ENCODE measurements around the gene GP2. TPM values are rescaled to one million over a fixed set of nuclear protein-coding genes. Genes with fewer than 3 reads are reported as not detected.

The GP2 gene
- total and polyA plus RNA-seq, 2 donors (not counting 1 experiment from before 2014, with no cell fraction given): not detected

DNA sequence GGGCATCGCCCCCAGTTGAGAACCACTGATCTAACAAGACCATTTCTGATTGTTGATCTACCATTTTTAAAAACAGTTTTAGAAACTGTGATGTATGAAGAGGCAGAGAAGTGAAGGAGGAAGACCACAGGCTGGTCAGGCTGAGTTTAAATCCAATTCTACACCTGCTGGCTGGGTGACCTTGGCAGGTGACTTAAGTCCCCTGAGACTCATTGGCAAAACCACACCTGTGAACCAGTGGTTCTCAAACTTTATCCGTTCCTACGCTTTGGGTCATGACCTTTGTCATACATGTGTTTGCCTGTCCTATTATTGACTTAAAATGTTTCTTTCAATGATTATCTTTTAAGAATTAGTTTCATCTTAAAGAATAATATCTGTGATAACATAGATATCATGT, 2.3 kb downstream of the GP2 start:
- no peak overlapping the region for H3K4me2 ChIP-seq (ENCODE audit: extremely low read depth, insufficient read depth, low read length)

GRCh38 chr16:20323591-20324117, 3.7 kb downstream of the GP2 start:
- TF ChIP-seq CTCF (conservative IDR thresholded peaks at IDR 0.05 in 1 of 2, IDR thresholded peaks at IDR 0.05 in 1 of 2; ENCODE audit: low read depth in 1 of 2, low read length in 2 of 2): no peak
- no peak for TF ChIP-seq EZH2 (IDR thresholded peaks at IDR 0.05; ENCODE audit: low read length, missing control alignments)
- DNase-seq (ENCODE audit: low read depth in 2 of 2): no peak

More for the DNA sequence above, 2.3 kb downstream of the GP2 start:
- Histone ChIP-seq H3K4me3 (replicated peaks in 1 of 4; ENCODE audit: control extremely low read depth in 1 of 4, insufficient read depth in 1 of 4, low read depth in 3 of 4, low read length in 4 of 4) (no peak overlapping the region), H4K20me1 (ENCODE audit: control insufficient read depth, extremely low read depth, insufficient read depth, low read length) (no peaks in the 10 kb centered on the region), H3K36me3 (ENCODE audit: control insufficient read depth, insufficient read depth, low read length) (no peaks in the 10 kb centered on the region), H3K4me1 (ENCODE audit: control insufficient read depth, extremely low read depth, insufficient read depth, low read length) (no peaks in the 10 kb centered on the region), H3K9me3 (ENCODE audit: control insufficient read depth, insufficient read depth, low read depth, low read length) (no peaks in the 10 kb centered on the region), H3K27me3 (ENCODE audit: control insufficient read depth, insufficient read depth, low read length) (no peaks in the 10 kb centered on the region), H2AFZ (ENCODE audit: low read length) (no peak overlapping the region), H3K79me2 (ENCODE audit: control insufficient read depth, insufficient read depth, low read length) (no peaks in the 10 kb centered on the region), H3K27ac (ENCODE audit: insufficient read depth, low read length) (no peak overlapping the region), H3K9ac (ENCODE audit: insufficient read depth, low read length) (no peak overlapping the region)
- DNase-seq (ENCODE audit: low read depth in 2 of 2): no peak
- TF ChIP-seq CTCF (conservative IDR thresholded peaks at IDR 0.05 in 1 of 2, IDR thresholded peaks at IDR 0.05 in 1 of 2; ENCODE audit: low read depth in 1 of 2, low read length in 2 of 2): no peak

GRCh38 chr16:20322696-20323095, 4.6 kb downstream of the GP2 start:
- H3K9ac ChIP-seq (ENCODE audit: insufficient read depth, low read length): no peak overlapping the region
- no peak overlapping the region for H2AFZ ChIP-seq (ENCODE audit: low read length)
- no peaks in the 10 kb centered on the region for H3K9me3 ChIP-seq (ENCODE audit: control insufficient read depth, insufficient read depth, low read depth, low read length)
- H3K4me1 ChIP-seq (ENCODE audit: control insufficient read depth, extremely low read depth, insufficient read depth, low read length): no peaks in the 10 kb centered on the region
- DNase-seq (ENCODE audit: low read depth in 2 of 2): no peak
- H4K20me1 ChIP-seq (ENCODE audit: control insufficient read depth, extremely low read depth, insufficient read depth, low read length): no peaks in the 10 kb centered on the region
- no peaks in the 10 kb centered on the region for H3K79me2 ChIP-seq (ENCODE audit: control insufficient read depth, insufficient read depth, low read length)
- no peak overlapping the region for H3K4me3 ChIP-seq (replicated peaks in 1 of 4; ENCODE audit: control extremely low read depth in 1 of 4, insufficient read depth in 1 of 4, low read depth in 3 of 4, low read length in 4 of 4)
- TF ChIP-seq CTCF (conservative IDR thresholded peaks at IDR 0.05 in 1 of 2, IDR thresholded peaks at IDR 0.05 in 1 of 2; ENCODE audit: low read depth in 1 of 2, low read length in 2 of 2) (no peak), EZH2 (IDR thresholded peaks at IDR 0.05; ENCODE audit: low read length, missing control alignments) (no peak)
- no peaks in the 10 kb centered on the region for H3K27me3 ChIP-seq (ENCODE audit: control insufficient read depth, insufficient read depth, low read length)
- H3K4me2 ChIP-seq (ENCODE audit: extremely low read depth, insufficient read depth, low read length): no peak overlapping the region
- H3K27ac ChIP-seq (ENCODE audit: insufficient read depth, low read length): no peak overlapping the region
- H3K36me3 ChIP-seq (ENCODE audit: control insufficient read depth, insufficient read depth, low read length): no peaks in the 10 kb centered on the region

More at GRCh38 chr16:20323591-20324117, 3.7 kb downstream of the GP2 start:
- H3K9ac ChIP-seq (ENCODE audit: insufficient read depth, low read length): no peak overlapping the region
- no peak overlapping the region for H3K4me2 ChIP-seq (ENCODE audit: extremely low read depth, insufficient read depth, low read length)
- no peak overlapping the region for H3K27ac ChIP-seq (ENCODE audit: insufficient read depth, low read length)
- H3K27me3 ChIP-seq (ENCODE audit: control insufficient read depth, insufficient read depth, low read length): no peaks in the 10 kb centered on the region
- H4K20me1 ChIP-seq (ENCODE audit: control insufficient read depth, extremely low read depth, insufficient read depth, low read length): no peaks in the 10 kb centered on the region
- no peaks in the 10 kb centered on the region for H3K79me2 ChIP-seq (ENCODE audit: control insufficient read depth, insufficient read depth, low read length)
- no peaks in the 10 kb centered on the region for H3K4me1 ChIP-seq (ENCODE audit: control insufficient read depth, extremely low read depth, insufficient read depth, low read length)
- H3K4me3 ChIP-seq (replicated peaks in 1 of 4; ENCODE audit: control extremely low read depth in 1 of 4, insufficient read depth in 1 of 4, low read depth in 3 of 4, low read length in 4 of 4): no peak overlapping the region
- no peaks in the 10 kb centered on the region for H3K9me3 ChIP-seq (ENCODE audit: control insufficient read depth, insufficient read depth, low read depth, low read length)
- H2AFZ ChIP-seq (ENCODE audit: low read length): no peak overlapping the region
- H3K36me3 ChIP-seq (ENCODE audit: control insufficient read depth, insufficient read depth, low read length): no peaks in the 10 kb centered on the region

Measured in fibroblast of lung (primary cell).